ENCODE results near the gene CLCN1.
"Not testable (repeated sequence)": the region's sequence is repeated elsewhere in the genome, so short reads cannot be mapped to it uniquely, and the experiment has no call there.

The CLCN1 gene

DNA sequence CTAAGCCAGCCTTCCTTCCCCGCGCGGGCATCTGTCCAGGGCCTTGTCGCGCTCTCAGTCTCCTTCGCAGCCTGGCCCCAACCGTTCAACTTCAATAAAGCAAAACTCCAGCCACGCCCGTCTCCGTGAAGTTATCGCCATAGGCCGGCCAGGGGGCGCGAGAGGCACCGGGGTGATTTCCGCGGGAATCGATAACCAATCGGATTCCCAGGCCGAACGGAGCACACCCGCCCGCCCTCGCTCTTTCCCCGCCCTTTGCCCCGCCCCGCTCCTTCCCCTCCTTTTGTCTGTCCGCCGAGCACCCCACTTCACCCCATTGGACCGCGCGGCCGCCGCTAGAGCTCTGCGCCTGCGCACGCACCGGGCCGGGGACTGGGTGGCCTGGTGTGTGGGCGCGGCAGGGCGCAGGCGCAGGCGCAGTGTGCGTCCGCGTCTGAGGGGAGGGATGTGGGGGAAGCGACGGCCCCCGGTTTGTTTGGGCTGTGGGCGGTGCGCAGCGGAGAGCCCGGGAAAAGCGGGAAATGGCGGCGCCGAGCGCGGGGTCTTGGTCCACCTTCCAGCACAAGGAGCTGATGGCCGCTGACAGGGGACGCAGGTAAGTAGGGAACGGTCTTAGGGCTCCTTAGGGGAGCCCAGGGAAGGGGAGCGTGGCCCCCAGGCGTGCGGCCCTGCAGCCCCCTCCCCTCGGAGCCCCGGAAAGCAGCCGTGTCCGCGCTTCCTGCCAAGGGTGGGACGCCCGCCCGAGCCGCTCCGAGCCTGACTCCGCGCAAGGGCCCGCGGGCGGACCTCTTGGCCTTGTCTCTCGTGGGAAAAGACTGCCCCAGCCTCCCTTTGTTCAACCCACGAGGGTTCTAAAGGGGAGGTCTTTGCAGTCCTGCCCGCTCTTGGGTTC, 27.7 kb upstream of the CLCN1 start, which contains the start of gene CASP2:
CASP2 (plus strand) TSS at position 417 of the 892 bp plus-strand sequence; CDS start at position 522, 105 bp downstream.
- Histone ChIP-seq H3F3A (ENCODE audit: insufficient read depth, low read length) (no peaks in the 10 kb centered on the region), H3K4me3 (ENCODE audit: low read depth, low read length, poor library complexity, severe bottlenecking) (peak within 1 kb of the TSS; percentile 78), H3K27ac (ENCODE audit: low read depth, low read length, poor library complexity, severe bottlenecking) (peak within 1 kb of the TSS; percentile 29), H3K4me2 (ENCODE audit: low read length) (peak within 1 kb of the TSS; percentile 88), H4K20me1 (ENCODE audit: insufficient read depth, low read length) (no peaks in the 10 kb centered on the region), H3K27me3 (ENCODE audit: insufficient read depth, low read length) (no peaks in the 10 kb centered on the region), H2AFZ (ENCODE audit: low read length) (0 out of 2 replicates have a peak within 1 kb of the TSS, but pooled peaks have one; percentile 38), H3K79me2 (ENCODE audit: insufficient read depth, low read length) (peaks cover 21% of the 10 kb centered on the region), H3K9me2 (ENCODE audit: low read depth, low read length) (no peaks in the 10 kb centered on the region), H3K4me1 (ENCODE audit: insufficient read depth, low read length, severe bottlenecking) (peaks cover 34% of the 10 kb centered on the region), H3K9me3 (ENCODE audit: low read length) (no peaks in the 10 kb centered on the region), H3K36me3 (ENCODE audit: insufficient read depth, low read length) (peaks cover 34% of the 10 kb centered on the region), H3K9ac (ENCODE audit: low read length) (peak within 1 kb of the TSS; percentile 83)
- TF ChIP-seq EZH2 (IDR thresholded peaks at IDR 0.05; ENCODE audit: borderline replicate concordance, low read length) = no peak
- TF ChIP-seq, protein P1, sequence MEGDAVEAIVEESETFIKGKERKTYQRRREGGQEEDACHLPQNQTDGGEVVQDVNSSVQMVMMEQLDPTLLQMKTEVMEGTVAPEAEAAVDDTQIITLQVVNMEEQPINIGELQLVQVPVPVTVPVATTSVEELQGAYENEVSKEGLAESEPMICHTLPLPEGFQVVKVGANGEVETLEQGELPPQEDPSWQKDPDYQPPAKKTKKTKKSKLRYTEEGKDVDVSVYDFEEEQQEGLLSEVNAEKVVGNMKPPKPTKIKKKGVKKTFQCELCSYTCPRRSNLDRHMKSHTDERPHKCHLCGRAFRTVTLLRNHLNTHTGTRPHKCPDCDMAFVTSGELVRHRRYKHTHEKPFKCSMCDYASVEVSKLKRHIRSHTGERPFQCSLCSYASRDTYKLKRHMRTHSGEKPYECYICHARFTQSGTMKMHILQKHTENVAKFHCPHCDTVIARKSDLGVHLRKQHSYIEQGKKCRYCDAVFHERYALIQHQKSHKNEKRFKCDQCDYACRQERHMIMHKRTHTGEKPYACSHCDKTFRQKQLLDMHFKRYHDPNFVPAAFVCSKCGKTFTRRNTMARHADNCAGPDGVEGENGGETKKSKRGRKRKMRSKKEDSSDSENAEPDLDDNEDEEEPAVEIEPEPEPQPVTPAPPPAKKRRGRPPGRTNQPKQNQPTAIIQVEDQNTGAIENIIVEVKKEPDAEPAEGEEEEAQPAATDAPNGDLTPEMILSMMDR (IDR thresholded peaks at IDR 0.05; ENCODE audit: low read length) = peak; percentile 40; the same call in 1 of the 2 replicates

- peaks cover 40% of the 10 kb centered on the region for H3K36me3 ChIP-seq (ENCODE audit: insufficient read depth, low read length)
- peaks cover 21% of the 10 kb centered on the region for H3K79me2 ChIP-seq (ENCODE audit: insufficient read depth, low read length)
- H3K4me2 ChIP-seq (ENCODE audit: low read length) = peak overlapping the region; percentile 88
- no peaks in the 10 kb centered on the region for H3K9me3 ChIP-seq (ENCODE audit: low read length)
- peaks cover 31% of the 10 kb centered on the region for H3K4me1 ChIP-seq (ENCODE audit: insufficient read depth, low read length, severe bottlenecking)
- H3K4me3 ChIP-seq (ENCODE audit: low read depth, low read length, poor library complexity, severe bottlenecking) = peak overlapping the region; percentile 78
- no peaks in the 10 kb centered on the region for H4K20me1 ChIP-seq (ENCODE audit: insufficient read depth, low read length)
- H3K27me3 ChIP-seq (ENCODE audit: insufficient read depth, low read length) = no peaks in the 10 kb centered on the region
- H3K9ac ChIP-seq (ENCODE audit: low read length) = peak overlapping the region; percentile 83
- H3F3A ChIP-seq (ENCODE audit: insufficient read depth, low read length) = no peaks in the 10 kb centered on the region
- no peaks in the 10 kb centered on the region for H3K9me2 ChIP-seq (ENCODE audit: low read depth, low read length)
- peak overlapping the region; percentile 29 for H3K27ac ChIP-seq (ENCODE audit: low read depth, low read length, poor library complexity, severe bottlenecking)
- TF ChIP-seq, protein P1 (IDR thresholded peaks at IDR 0.05; ENCODE audit: low read length) = no peak
- no peak for TF ChIP-seq EZH2 (IDR thresholded peaks at IDR 0.05; ENCODE audit: borderline replicate concordance, low read length)
- no peak overlapping the region for H2AFZ ChIP-seq (ENCODE audit: low read length)
These were observed 27.1 kb upstream of the CLCN1 start for GRCh38 chr7:143288836-143289235.

GRCh38 chr7:143289421-143289820, 26.5 kb upstream of the CLCN1 start:
- Histone ChIP-seq H3K4me3 (ENCODE audit: low read depth, low read length, poor library complexity, severe bottlenecking) (peak overlapping the region; percentile 78), H3K27me3 (ENCODE audit: insufficient read depth, low read length) (no peaks in the 10 kb centered on the region), H3K9me3 (ENCODE audit: low read length) (no peaks in the 10 kb centered on the region), H3F3A (ENCODE audit: insufficient read depth, low read length) (no peaks in the 10 kb centered on the region), H3K9ac (ENCODE audit: low read length) (peak overlapping the region; percentile 83), H3K4me2 (ENCODE audit: low read length) (peak overlapping the region; percentile 88), H3K27ac (ENCODE audit: low read depth, low read length, poor library complexity, severe bottlenecking) (peak overlapping the region; percentile 29), H3K79me2 (ENCODE audit: insufficient read depth, low read length) (peaks cover 21% of the 10 kb centered on the region), H2AFZ (ENCODE audit: low read length) (no peak overlapping the region), H3K9me2 (ENCODE audit: low read depth, low read length) (no peaks in the 10 kb centered on the region), H4K20me1 (ENCODE audit: insufficient read depth, low read length) (no peaks in the 10 kb centered on the region), H3K36me3 (ENCODE audit: insufficient read depth, low read length) (peaks cover 46% of the 10 kb centered on the region), H3K4me1 (ENCODE audit: insufficient read depth, low read length, severe bottlenecking) (peaks cover 27% of the 10 kb centered on the region)
- no peak for TF ChIP-seq EZH2 (IDR thresholded peaks at IDR 0.05; ENCODE audit: borderline replicate concordance, low read length)
- TF ChIP-seq, protein P1 (IDR thresholded peaks at IDR 0.05; ENCODE audit: low read length) = no peak

DNA sequence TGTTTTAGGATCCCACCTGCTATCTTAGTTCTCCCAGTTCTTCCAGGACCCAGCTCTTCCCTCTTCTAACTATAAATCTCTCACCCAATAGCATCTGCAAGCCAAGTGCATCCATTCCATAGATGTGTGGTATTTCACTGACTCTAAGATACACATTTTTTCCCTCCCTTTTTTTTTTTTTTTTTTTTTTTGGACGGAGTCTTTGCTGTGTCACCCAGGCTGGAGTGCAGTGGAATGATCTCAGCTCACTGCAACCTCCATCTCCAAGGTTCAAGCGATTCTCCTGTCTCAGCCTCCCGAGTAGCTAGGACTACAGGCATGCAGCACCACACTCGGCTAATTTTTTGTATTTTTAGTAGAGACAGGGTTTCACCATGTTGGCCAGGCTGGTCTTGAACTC, 26.0 kb upstream of the CLCN1 start:
- H3K9me3 ChIP-seq (ENCODE audit: low read length); H4K20me1 ChIP-seq (ENCODE audit: insufficient read depth, low read length); H3K27me3 ChIP-seq (ENCODE audit: insufficient read depth, low read length); H2AFZ ChIP-seq (ENCODE audit: low read length); H3F3A ChIP-seq (ENCODE audit: insufficient read depth, low read length); H3K9me2 ChIP-seq (ENCODE audit: low read depth, low read length): not testable (repeated sequence)
- Histone ChIP-seq H3K4me3 (ENCODE audit: low read depth, low read length, poor library complexity, severe bottlenecking) (peak overlapping the region; percentile 78), H3K27ac (ENCODE audit: low read depth, low read length, poor library complexity, severe bottlenecking) (peak overlapping the region; percentile 5), H3K79me2 (ENCODE audit: insufficient read depth, low read length) (peaks cover 21% of the 10 kb centered on the region), H3K4me2 (ENCODE audit: low read length) (peak overlapping the region; percentile 88), H3K4me1 (ENCODE audit: insufficient read depth, low read length, severe bottlenecking) (peaks cover 27% of the 10 kb centered on the region), H3K36me3 (ENCODE audit: insufficient read depth, low read length) (peaks cover 51% of the 10 kb centered on the region), H3K9ac (ENCODE audit: low read length) (peak overlapping the region; percentile 83)
